GM12864 (cell line): Measurements from ENCODE around the gene TMEM9B.
A peak's percentile ranks its signal among the peaks of the same experiment; 100 is the strongest.

ENCODE experiments used
- DNase-seq: peaks from one replicate; pipeline ENCODE4 v3.0.0-alpha.2; 2011; ENCODE audit warnings: low read depth
- H3K4me3 ChIP-seq: 2 replicates; pipeline ENCODE4 v1.5.1; 2011; ENCODE audit warnings: mild to moderate bottlenecking, low read depth, low read length, control low read depth
- CTCF ChIP-seq: IDR thresholded peaks from 2 replicates; pipeline ENCODE4 v1.5.1; 2011; ENCODE audit warnings: low read depth, mild to moderate bottlenecking, moderate library complexity, low read length, control low read depth, inconsistent platforms; ENCODE audit errors: missing control alignments

Gene TMEM9B

GRCh38 chr11:8914661-8915018 lies 49.6 kb downstream of the TMEM9B start:
- H3K4me3 ChIP-seq, result no peak overlapping the region
- no peak for DNase-seq
- no peak for TF ChIP-seq CTCF

- no peak overlapping the region; the same call in 1 of the 2 replicates for H3K4me3 ChIP-seq
- peak; percentile 78 for TF ChIP-seq CTCF
- no peak for DNase-seq
Observed at GRCh38 chr11:8913961-8914660, 50.1 kb downstream of the TMEM9B start.

GRCh38 chr11:8911029-8911823 lies 53.0 kb downstream of the TMEM9B start, which contains the start of gene AKIP1:
Gene AKIP1 (plus strand): TSS chr11:8911189. CDS start chr11:8911450, 261 bp downstream.
- no peak for TF ChIP-seq CTCF
- H3K4me3 ChIP-seq, result peak within 1 kb of the TSS; percentile 84
- DNase-seq, result peak; percentile 72

GRCh38 chr11:8910649-8911026 lies 53.6 kb downstream of the TMEM9B start:
- peak overlapping the region; percentile 84 for H3K4me3 ChIP-seq
- DNase-seq, result no peak
- TF ChIP-seq CTCF, result no peak

- no peak overlapping the region for H3K4me3 ChIP-seq
- no peak for DNase-seq
- no peak for TF ChIP-seq CTCF
Observed at GRCh38 chr11:8908099-8908498, 56.1 kb downstream of the TMEM9B start.

GRCh38 chr11:8907116-8907515 lies 57.1 kb downstream of the TMEM9B start:
- TF ChIP-seq CTCF, result no peak
- no peak for DNase-seq
- H3K4me3 ChIP-seq, result no peak overlapping the region
